GM04504 (cell line): ENCODE data around the gene TDRD9.

Experiments used
- DNase-seq: peaks from one replicate; pipeline ENCODE4 v3.0.0-alpha.2; 2012; ENCODE audit warnings: low read depth

The TDRD9 gene

DNA sequence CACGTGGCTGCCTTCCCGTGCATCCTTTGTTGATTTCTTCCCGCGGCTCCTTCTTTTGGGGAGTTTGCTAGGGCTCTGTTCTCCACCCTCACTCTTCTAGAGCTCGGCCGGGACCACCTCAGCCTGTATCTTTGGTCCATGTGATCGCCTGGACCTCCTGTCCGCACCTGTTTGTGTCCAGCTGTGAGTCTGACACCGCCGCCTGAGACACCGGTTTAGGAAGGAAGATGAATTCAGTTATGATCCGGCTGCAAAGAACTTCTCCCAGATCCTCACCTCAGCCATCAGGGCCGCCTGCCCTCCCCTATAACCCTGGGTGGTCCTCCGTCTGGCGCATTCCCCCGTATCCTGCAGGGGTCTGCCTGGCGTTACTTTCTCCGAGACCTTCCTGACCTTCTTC lies 690 bp upstream of the TDRD9 start:
- no peak for DNase-seq

DNA sequence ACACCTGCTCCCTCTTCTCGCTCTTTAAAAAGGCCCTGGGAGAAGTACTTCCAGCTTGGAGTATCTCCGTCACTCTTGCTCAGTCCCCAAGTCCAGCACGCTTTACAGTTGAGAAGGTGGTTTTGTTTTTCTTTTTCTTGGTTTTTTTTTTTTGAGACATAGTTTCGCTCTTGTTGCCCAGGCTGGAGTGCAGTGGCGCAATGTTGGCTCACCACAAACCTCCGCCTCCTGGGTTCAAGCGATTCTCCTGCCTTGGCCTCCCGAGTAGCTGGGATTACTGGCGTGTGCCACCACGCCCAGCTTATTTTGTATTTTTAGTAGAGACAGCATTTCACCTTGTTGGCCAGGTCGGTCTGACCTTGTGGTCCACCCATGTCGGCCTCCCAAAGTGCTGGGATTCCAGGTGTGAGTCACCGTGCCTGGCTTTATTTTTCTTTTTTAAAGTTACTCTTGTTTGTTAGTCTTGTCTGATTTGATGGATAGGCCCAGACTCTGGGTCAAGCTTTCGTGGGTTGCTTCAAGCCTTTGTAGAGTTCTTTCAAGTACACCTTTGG lies 1.9 kb downstream of the TDRD9 start:
- no peak for DNase-seq

DNA sequence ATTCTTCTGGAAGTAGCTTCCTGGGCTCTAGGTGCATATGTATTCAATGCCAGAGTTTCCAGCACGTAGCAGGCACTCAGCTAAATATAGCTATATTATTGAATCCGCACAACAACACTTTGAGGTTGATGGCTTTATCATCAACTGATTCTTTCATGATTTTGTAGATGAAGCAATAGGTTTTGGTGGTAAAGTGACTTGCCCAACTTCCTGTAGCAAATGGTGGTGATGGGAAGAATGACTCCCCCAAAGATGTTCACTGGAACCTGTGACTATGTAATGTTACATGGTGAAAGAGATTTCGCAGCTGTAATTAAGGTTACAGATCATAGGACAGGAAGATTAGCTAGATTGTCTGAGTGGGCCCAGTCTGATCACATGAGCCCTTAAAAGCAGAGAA lies 3.2 kb downstream of the TDRD9 start:
- no peak for DNase-seq

DNA sequence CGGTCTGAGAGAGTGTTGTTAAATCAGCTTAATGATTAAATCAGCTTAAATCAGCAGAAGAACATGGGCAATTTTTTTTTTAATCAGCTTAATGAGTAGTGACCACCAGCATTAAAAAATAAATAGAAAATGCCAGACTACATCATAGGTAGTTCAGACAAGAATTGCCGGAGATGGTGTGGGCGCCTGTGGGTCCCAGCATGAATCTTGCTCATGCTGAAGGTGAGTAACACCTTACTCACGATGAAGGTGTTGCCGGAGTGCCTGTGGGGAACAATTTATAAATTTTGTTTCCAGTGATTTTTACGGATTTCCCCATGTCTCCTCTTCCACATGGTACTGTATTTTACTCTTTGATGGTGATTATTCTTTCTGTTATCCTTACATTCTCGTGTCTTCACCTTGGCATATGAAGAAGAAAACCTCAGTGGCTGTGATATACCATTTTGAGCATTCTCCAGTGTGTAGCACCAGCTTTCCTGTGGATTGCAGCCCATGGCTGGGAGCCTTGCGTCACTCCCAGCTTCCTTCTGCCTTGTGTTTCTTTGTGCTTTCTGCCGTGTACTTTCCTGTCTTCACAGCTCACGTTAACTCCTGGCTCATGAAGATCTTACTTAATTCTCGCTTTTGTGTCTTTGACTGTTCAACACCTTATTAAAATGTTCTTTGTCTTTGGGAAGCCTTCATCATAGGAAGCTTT lies 4.7 kb downstream of the TDRD9 start:
- no peak for DNase-seq

DNA sequence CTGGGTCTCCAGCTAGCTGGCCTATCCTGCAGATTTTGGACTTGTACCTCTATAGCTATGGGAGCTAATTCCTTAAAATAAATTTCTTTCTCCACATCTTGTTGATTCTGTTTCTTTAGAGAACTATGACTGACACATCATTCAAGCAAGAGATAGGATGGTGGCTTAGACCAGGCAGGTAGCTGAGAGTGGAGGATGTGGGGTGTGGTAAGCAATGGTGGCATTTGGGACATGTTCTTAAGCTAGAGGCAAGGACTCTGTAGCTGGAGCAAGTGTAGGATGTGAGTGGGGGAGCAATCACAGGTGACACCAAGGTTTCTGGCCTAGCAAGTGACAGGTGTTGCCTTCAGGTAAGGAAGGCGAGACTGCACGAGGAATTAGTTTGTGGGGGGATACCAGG lies 6.8 kb downstream of the TDRD9 start:
- DNase-seq: no peak

DNA sequence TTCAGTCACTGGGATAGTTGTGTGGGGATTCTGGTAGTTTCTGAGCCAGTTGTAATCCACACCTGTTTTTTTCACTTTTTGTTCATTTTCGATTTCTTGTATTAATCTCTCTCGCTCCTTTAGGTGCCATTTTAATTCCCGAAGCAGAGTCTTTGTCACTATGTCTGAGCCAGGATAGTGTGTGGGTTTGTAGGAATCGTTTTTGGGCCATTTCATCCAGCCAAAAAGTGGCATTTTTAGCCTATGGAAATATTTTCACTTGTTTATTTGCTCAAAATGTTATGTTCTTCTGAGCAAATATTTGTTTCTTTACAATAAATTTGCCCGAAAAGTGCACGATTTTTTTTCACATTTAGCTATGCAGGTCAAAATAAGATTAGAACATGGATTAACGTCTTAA lies 13.2 kb downstream of the TDRD9 start:
- DNase-seq: no peak

DNA sequence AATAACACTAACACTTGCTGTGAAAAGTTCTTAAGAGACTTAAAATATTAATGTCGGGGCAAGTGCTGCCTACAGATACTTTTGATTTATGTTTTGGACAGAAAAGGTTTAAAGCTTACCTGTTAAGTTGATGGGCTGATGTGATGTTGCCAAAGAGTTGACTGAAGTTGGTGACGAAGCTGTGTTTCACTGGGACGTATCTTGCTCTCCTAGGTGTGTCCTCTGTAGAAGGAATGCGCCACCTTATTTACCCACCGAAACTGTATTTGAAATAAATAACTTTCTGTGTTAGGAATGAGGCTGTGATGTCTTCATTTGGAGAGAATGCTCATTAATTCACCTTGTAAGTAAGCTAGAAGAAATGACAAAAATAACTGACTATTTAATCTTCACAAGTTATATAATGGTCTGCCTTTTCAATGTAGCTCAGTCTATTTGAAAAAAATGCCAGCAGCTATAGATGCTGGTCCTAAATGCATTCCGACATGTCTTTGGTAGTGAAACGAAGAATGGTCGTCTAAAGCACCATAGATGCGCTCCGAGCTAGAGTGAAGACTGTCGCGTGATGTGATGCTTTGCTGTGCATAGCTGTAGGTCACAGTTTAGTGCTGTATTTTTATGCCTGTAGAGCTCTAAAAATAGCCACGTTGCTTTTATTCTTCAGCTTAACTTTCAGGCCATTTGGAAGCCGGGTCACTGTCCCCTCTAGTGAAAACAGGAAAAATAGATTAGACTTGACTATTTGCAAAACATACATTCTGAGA lies 13.9 kb downstream of the TDRD9 start, which contains the start of gene RD3L:
Gene RD3L, minus strand, starts transcription at position 557 of the 764 bp plus-strand sequence. CDS start 834 bp downstream, outside the sequence.
- DNase-seq: no peak

DNA sequence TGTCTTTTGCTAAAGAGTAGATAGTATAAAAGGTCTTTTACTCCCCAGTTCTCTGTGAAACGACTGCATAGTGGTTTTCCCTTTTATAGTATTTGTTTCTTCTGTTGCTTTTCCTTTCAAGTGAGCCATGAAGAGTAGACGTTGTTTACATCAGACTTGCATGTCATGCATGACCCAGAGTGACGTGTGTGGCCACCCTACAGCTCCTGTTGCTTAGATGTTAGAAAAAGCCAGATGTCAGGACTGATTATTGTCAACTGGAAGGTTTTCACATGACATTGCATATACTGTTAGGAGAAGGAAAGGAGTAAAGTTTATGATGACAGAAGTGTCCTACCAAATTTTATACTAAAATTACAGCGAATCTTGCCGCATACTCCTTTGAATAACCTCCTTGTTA lies 15.4 kb downstream of the TDRD9 start:
- no peak for DNase-seq

DNA sequence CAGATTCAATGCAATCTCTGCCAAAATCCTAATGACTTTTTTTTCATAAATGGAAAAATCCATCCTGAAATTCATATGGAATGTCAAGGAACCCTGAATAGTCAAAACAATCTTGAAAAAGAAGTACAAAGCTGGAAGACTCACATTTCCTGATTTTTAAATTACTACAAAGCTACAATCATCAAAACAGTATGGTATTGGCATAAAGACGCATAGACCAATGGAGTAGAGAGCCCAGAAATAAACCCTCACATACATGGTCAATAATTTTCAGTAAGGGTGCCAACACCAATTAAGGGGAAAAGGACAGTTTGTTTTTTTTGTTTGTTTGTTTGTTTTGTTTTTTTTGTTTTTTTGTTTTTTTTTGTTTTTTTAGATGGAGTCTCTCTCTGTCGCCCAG lies 18.7 kb downstream of the TDRD9 start:
- no peak for DNase-seq

DNA sequence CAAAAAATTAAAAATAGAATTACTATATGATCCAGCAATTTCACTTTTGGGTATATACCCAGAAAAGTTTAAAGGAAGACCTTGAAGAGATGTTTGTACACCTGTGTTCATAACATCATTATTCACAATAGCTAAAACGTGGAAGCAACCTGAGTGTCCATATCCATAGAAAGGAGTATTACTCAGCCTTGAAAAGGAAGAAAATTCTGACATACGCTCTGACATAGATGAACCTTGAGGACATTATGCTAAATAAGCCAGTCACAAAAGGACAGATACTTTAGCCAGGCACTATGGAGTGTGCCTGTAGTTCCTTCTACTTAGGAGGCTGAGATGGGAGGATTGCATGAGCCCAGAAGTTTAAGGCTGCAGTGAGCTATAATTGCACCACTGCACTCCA lies 20.2 kb downstream of the TDRD9 start:
- no peak for DNase-seq

DNA sequence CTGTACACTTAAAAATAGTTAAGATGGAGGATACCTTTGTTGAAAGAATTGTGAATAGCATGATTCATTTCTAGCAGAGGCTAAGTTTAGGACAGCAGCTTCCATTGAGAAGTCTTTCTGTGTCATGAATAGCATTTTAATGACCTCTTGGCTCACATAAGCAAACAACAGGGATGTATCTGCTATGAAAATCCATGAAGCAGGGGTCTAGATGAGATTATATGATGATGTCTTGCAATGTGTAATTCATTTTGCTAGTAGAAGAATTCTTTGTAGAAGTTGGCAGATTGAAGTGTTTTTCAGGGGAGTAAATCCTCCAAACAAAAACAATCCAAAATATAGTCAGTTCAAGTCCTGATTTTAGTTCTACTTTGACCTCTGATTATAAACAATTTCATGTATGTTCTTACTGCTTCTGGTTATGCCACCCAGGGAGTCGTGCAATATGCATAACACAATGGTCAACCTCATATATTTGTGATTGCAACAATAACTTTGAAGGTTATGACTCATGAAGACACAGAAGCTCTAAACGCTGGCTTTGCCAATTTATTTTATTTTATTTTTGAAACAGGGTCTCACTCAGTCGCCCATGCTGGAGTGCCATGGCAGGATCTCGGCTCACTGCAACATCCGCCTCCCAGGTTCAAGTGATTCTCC lies 21.0 kb downstream of the TDRD9 start:
- DNase-seq: no peak

DNA sequence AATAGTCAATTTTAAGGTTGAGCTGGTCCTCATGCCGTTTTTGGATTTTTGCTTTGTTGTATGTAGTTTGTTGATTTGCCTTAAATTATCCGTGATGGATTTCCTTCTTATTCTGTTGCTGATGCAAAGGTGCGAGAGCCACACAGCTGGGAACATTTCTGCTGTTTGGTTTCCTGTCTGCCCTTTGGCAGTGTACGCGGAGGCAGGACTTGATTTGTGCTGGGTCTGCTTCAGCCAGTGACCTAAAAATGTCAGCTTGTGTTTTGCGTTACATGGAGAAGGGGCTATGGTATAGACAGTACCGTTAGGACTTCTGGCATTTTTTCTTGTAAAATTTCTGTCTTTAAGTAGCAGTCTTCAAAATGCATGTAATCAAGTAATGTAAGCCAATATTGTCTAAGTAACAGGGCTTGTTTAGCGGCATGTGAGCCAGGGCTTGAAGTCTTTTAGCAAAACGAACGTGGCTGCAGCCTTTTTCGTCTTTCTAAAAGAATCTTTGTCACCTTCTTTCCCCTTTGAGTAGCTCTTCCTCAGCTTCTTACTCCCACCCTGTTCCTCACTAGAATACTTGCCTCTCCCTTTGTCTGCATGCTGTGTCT lies 32.3 kb downstream of the TDRD9 start:
- DNase-seq: no peak

DNA sequence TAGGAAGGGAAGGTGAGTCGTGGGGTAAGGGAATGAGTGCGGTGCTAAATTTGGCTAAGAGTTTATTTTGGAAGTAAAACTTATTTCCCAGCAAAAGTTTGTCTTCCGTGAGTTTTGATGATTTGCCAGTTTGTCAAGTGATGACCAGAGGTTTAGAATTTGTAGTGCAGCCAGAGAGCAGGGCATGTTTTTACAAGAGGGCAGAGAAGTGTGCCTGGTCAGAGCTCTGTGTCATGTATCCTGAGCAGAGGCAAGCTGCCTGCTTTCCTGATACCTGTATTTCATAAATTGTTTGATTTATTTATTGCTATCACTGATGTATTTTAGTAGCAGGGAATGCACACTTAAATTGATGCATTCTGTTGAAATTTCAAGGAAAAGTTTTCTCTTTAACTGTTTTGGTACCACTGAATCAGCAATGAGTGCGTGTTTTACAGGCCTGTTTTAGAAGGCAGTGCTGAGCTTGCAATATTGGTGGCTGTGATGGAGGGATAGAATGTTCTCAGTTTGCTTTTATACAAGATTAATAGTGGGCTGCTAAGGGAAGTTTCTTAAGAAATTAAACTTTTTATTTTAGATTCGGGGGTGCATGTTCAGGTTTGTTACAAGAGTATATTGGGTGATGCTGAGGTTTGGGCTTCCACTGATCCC lies 33.8 kb downstream of the TDRD9 start:
- no peak for DNase-seq

DNA sequence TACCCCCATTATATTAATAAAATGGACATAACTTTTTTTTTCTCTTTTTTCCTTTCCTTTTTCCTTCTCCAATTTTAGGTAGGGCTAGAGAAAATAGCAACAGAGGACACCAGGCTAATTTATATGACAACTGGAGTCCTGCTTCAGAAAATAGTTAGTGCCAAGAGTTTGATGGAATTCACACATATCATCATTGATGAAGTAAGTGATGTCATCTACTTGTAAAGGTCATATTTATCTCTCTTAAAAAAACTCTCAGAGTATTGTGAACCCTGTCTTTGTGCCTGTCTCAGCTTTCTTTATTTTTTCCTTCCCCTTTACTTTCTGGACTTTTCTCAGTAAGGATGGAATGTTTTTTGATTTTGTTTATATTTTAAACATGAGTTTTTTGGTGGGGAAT lies 38.4 kb downstream of the TDRD9 start:
- DNase-seq: no peak

DNA sequence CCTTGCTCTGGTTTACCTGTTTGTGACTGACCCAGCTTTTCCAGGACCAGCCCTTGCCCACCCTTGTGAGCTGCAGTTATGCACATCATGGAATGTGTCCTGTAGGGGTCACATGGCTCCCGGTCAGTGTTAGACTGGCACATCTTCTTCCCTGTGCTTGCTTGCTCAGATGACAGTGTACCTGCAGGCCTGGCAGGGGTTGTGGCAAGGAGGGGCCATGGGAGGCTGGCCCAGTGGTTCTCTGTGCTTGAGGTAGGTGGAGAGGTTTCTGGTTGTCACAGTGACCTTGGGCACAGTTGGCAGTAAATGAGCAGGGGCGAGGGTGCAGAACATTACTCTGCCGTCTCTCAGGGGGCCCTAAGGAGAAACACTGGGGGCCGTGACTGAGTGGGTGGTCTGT lies 41.7 kb downstream of the TDRD9 start:
- no peak for DNase-seq

DNA sequence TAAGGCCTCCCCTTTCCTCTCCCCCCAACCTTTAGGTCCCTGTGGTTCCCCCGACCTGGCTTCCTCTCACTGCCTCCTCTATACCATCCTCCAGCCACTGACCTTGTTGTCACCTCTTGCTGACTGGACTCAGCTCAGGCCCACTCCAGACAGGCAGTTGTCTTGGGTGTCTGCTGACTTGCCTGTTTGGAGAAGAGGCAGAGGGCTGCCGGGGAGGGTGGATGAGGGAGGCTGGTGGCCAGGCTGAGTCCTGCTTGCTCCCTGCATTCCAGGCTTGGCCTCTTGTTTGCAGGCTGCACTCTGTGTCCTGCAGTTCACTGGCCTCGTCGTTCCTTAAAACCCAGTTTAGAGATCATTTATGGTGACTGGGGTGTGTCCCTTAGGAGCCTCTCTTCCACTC lies 45.1 kb downstream of the TDRD9 start:
- no peak for DNase-seq

DNA sequence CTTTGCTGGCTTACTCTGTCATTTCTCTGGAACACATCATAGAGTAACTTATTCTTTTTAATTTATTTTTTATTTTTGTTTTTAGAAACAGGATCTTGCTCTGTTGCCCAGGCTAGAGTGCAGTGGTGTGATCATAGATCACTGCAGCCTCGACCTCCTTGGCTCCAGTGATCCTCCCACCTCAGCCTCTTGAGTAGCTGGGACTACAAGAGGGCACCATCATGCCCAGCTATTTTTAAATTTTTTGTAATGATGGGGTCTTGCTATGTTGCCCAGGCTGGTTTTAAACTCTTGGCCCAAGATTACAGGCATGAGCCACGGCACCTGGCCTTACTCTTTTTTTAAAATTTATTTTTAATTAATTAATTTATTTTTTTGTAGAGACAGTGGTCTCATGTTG lies 46.3 kb downstream of the TDRD9 start:
- DNase-seq: no peak

DNA sequence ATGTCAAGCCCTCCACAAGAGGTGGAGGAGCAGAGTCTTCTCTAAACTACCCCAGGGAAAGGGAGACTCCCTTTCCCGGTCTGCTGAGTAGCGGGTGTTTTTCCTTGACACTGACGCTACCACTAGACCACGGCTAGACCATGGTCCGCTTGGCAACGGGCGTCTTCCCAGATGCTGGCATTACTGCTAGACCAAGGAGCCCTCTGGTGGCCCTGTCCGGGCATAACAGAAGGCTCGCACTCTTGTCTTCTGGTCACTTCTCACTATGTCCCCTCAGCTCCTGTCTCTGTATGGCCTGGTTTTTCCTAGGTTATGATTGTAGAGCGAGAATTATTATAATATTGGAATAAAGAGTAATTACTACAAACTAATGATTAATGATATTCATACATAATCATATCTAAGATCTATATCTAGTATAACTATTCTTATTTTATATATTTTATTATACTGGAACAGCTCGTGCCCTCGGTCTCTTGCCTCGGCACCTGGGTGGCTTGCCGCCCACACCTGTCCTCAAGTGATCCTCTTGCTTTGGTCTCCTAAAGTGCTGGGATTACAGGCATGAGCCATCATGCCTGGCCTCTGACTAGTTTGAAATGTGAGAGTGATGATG lies 52.5 kb downstream of the TDRD9 start:
- peak; percentile 6 for DNase-seq

DNA sequence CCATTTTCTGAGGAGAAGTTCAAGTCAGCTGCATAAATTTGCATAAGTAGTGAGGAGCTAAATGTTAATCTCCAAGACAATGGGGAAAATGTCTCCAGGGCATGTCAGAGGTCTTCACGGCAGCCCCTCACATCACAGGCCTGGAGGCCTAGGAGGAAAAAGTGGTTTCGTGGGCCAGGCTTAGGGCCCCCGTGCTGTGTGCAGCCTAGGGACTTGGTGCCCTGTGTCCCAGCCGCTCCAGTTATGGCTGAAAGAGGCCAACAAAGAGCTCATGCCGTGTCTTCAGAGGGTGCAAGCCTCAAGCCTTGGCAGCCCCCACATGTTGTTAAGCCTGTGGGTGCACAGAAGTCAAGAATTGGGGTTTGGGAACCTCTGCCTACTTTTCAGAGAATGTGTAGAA lies 55.9 kb downstream of the TDRD9 start:
- no peak for DNase-seq

DNA sequence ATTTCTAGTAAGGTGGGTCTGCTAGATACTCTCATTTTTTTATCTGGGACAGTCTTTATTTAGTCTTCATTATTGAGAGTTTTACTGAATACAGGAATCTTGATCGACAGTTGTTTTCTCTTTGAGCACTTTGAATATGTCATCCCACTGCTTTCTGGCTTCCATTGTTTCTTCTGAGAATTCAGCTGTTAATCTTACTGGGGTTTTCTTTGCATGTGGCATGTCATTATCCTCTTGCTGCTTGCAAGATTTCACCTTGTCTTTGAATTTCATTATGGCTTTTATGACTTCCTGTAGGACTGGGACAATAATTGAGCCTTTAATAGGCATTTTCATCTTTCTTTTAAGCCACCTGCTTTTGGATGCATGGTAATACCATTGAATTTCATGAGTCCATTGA lies 60.8 kb downstream of the TDRD9 start:
- DNase-seq: no peak

DNA sequence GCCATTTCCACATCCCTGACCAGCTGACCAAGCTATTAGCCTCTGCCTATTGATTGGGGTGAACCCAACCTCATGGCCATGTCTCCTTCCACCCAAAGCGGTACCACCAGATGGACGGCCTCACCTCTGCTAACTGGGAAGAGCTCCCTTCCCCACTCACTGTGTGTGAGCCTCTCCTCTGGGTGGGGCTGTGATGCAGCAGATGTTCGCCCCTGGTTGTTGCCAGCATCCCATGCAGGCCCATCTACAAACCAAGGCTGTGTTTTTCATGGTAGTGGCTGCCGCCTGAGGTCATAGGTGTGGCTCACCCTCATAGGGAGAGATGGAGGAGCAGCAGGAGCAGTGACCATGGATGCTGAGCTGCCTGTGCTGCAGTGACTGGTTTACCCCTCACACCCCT lies 61.7 kb downstream of the TDRD9 start:
- no peak for DNase-seq
